GM23338 (cell line): Measurements from ENCODE around the gene ZMYND8.

ENCODE experiments used
- EZH2 ChIP-seq: fragments of 200-600 bp; sonication (generic); IDR thresholded peaks from one replicate; pipeline ENCODE4 v1.8.0; 2017; ENCODE audit warnings: antibody characterized with exemption, mild to moderate bottlenecking, low read depth; ENCODE audit not compliant: unreplicated experiment
- POLR2AphosphoS5 ChIP-seq: IDR thresholded peaks from 2 replicates; pipeline ENCODE4 v1.6.1; 2016; ENCODE audit warnings: antibody characterized with exemption, low read depth
- TF ChIP-seq, protein P1 (sequence below), 2 experiments: fragments of 200-600 bp in 1 of 2; sonication (generic) in 1 of 2; conservative IDR thresholded peaks; 2 replicates each; pipeline versions ENCODE4 v1.5.1 to v1.6.1; 2016 to 2017; ENCODE audit warnings: antibody characterized with exemption in 2 of 2, low read depth in 2 of 2, mild to moderate bottlenecking in 2 of 2, moderate library complexity in 1 of 2
- TF ChIP-seq, protein P2 (sequence below): IDR thresholded peaks from one replicate; pipeline ENCODE4 v1.6.1; 2018; ENCODE audit warnings: antibody characterized with exemption; ENCODE audit not compliant: unreplicated experiment

- TF ChIP-seq, protein P1, sequence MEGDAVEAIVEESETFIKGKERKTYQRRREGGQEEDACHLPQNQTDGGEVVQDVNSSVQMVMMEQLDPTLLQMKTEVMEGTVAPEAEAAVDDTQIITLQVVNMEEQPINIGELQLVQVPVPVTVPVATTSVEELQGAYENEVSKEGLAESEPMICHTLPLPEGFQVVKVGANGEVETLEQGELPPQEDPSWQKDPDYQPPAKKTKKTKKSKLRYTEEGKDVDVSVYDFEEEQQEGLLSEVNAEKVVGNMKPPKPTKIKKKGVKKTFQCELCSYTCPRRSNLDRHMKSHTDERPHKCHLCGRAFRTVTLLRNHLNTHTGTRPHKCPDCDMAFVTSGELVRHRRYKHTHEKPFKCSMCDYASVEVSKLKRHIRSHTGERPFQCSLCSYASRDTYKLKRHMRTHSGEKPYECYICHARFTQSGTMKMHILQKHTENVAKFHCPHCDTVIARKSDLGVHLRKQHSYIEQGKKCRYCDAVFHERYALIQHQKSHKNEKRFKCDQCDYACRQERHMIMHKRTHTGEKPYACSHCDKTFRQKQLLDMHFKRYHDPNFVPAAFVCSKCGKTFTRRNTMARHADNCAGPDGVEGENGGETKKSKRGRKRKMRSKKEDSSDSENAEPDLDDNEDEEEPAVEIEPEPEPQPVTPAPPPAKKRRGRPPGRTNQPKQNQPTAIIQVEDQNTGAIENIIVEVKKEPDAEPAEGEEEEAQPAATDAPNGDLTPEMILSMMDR (conservative IDR thresholded peaks at IDR 0.05; ENCODE audit: low read depth in 2 of 2) = no peak
- TF ChIP-seq EZH2 = no peak
- TF ChIP-seq, protein P2, sequence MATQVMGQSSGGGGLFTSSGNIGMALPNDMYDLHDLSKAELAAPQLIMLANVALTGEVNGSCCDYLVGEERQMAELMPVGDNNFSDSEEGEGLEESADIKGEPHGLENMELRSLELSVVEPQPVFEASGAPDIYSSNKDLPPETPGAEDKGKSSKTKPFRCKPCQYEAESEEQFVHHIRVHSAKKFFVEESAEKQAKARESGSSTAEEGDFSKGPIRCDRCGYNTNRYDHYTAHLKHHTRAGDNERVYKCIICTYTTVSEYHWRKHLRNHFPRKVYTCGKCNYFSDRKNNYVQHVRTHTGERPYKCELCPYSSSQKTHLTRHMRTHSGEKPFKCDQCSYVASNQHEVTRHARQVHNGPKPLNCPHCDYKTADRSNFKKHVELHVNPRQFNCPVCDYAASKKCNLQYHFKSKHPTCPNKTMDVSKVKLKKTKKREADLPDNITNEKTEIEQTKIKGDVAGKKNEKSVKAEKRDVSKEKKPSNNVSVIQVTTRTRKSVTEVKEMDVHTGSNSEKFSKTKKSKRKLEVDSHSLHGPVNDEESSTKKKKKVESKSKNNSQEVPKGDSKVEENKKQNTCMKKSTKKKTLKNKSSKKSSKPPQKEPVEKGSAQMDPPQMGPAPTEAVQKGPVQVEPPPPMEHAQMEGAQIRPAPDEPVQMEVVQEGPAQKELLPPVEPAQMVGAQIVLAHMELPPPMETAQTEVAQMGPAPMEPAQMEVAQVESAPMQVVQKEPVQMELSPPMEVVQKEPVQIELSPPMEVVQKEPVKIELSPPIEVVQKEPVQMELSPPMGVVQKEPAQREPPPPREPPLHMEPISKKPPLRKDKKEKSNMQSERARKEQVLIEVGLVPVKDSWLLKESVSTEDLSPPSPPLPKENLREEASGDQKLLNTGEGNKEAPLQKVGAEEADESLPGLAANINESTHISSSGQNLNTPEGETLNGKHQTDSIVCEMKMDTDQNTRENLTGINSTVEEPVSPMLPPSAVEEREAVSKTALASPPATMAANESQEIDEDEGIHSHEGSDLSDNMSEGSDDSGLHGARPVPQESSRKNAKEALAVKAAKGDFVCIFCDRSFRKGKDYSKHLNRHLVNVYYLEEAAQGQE = no peak
- no peak for TF ChIP-seq POLR2AphosphoS5
Observed at GRCh38 chr20:47224300-47224791, 132.2 kb downstream of the ZMYND8 start.
